ENCODE results near the gene KDM6A. TPM values are rescaled to one million over a fixed set of nuclear protein-coding genes. Genes with fewer than 3 reads are reported as not detected.

Gene KDM6A
- total RNA-seq, 4 donors from 2014 or later: 20.5 to 47.0 (median 33.0) TPM

GRCh38 chrX:44904542-44905115 is 31.6 kb downstream of the KDM6A start:
- TF ChIP-seq CTCF (IDR thresholded peaks at IDR 0.05; ENCODE audit: low read depth): no peak

- no peak for TF ChIP-seq CTCF (IDR thresholded peaks at IDR 0.05; ENCODE audit: low read depth)
Measured at GRCh38 chrX:44906041-44906440, 33.1 kb downstream of the KDM6A start.

- TF ChIP-seq CTCF (IDR thresholded peaks at IDR 0.05; ENCODE audit: low read depth): no peak
Measured at GRCh38 chrX:44906542-44906941, 33.6 kb downstream of the KDM6A start.

GRCh38 chrX:44908153-44908552 is 35.2 kb downstream of the KDM6A start:
- TF ChIP-seq CTCF (IDR thresholded peaks at IDR 0.05; ENCODE audit: low read depth): no peak

- no peak for TF ChIP-seq CTCF (IDR thresholded peaks at IDR 0.05; ENCODE audit: low read depth)
Measured at GRCh38 chrX:44908827-44909226, 35.8 kb downstream of the KDM6A start.

GRCh38 chrX:44913656-44914531 is 40.9 kb downstream of the KDM6A start:
- no peak for TF ChIP-seq CTCF (IDR thresholded peaks at IDR 0.05; ENCODE audit: low read depth)

- TF ChIP-seq CTCF (IDR thresholded peaks at IDR 0.05; ENCODE audit: low read depth): no peak
Measured at GRCh38 chrX:44914532-44915198, 41.7 kb downstream of the KDM6A start.
